ENCODE results near the gene STRA6.
"Not testable (repeated sequence)": the region's sequence is repeated elsewhere in the genome, so short reads cannot be mapped to it uniquely, and the experiment has no call there.

STRA6 gene

DNA sequence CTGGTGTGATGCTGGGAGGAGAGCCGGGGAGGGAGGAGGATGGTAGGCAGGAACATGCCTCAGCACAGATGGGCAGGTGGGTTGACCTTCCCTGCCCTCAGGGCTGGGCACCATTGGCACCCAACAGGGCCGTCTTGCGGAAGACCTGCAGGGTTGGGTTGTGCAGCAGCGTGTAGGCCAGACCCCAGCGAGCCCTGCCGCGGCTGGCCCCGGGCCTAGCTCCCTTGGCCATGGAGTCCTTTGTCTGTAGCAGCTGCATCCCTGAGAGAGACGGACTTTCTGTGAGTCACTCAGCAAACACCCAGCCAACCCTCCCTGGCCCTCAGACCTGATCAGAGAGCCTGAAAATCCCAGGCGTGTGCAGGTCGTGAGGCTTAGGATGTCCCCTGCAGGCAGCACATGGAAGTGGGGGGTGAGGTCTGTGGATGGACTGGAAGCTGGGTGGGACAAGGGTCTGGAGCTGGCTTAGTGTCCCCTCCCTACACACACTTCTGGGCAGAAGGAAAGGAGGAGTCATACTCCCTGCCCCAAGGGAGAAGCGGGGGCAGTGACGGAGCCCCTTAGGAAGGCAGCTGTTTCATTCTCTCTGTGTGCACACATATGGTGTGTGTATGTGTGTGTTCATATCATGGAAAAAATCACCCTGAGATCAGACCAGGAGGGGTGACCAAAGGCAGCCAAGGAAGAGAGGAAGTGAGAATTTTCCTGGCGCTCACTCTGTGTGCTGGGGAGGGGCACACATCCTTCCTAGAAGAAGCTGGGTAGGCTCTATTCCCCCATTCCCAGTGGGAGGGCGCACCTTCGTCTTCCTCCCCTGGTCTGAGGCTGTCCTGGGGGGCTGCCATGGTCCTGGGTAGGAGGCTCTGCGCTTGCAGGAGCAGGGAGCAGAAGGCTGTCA lies 22.4 kb downstream of the STRA6 start:
- DNase-seq (ENCODE audit: low spot score), result no peak

- DNase-seq (ENCODE audit: low spot score), result no peak
Observed at GRCh38 chr15:74179101-74179841, 23.3 kb downstream of the STRA6 start.

DNA sequence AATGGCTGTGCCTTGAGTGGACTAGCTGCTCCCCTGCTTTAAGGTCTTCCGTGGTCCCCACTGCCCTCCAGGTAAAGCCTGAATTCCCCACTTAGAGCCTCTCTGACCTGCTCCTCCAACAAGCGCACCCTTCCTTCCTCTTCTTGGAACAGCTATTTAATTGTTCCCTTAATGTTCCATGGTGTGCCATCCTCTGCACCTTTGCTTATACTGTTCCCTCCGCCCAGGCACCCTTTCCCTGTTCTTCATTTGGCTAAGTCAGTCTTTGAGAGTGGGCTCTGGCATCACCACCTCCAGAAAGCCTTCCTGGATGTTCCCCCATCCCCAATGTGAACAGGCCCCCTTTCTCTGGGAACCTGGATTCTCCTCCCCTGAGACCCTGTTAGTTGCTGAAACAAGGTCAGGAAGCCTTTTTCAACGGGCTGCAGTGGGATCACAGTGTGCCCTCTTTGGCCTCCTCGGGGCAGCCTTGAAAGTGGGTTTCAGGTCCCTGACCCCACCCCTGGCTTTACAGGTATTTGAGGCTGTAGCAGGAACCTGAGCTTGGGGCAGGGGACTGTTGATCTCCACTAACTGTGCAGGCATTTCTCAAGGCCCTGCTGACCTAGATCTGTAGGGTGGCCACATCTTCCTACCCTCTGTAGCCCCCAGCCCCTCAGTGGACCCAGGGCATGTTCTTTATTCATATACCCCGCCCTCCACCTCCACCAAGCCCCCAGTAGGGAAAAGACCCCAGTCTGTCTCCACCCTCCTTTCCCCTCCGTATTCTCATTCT lies 24.1 kb downstream of the STRA6 start:
- no peak for DNase-seq (ENCODE audit: low spot score)

GRCh38 chr15:74176262-74177214 lies 26.0 kb downstream of the STRA6 start:
- no peak for DNase-seq (ENCODE audit: low spot score)

DNA sequence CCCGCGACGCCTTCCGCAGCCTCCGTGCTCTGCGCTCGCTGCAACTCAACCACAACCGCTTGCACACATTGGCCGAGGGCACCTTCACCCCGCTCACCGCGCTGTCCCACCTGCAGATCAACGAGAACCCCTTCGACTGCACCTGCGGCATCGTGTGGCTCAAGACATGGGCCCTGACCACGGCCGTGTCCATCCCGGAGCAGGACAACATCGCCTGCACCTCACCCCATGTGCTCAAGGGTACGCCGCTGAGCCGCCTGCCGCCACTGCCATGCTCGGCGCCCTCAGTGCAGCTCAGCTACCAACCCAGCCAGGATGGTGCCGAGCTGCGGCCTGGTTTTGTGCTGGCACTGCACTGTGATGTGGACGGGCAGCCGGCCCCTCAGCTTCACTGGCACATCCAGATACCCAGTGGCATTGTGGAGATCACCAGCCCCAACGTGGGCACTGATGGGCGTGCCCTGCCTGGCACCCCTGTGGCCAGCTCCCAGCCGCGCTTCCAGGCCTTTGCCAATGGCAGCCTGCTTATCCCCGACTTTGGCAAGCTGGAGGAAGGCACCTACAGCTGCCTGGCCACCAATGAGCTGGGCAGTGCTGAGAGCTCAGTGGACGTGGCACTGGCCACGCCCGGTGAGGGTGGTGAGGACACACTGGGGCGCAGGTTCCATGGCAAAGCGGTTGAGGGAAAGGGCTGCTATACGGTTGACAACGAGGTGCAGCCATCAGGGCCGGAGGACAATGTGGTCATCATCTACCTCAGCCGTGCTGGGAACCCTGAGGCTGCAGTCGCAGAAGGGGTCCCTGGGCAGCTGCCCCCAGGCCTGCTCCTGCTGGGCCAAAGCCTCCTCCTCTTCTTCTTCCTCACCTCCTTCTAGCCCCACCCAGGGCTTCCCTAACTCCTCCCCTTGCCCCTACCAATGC lies 27.1 kb downstream of the STRA6 start:
- no peak for DNase-seq (ENCODE audit: low spot score)

DNA sequence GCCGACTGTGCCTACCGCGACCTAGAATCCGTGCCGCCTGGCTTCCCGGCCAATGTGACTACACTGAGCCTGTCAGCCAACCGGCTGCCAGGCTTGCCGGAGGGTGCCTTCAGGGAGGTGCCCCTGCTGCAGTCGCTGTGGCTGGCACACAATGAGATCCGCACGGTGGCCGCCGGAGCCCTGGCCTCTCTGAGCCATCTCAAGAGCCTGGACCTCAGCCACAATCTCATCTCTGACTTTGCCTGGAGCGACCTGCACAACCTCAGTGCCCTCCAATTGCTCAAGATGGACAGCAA lies 27.7 kb downstream of the STRA6 start:
- DNase-seq (ENCODE audit: low spot score), result no peak

DNA sequence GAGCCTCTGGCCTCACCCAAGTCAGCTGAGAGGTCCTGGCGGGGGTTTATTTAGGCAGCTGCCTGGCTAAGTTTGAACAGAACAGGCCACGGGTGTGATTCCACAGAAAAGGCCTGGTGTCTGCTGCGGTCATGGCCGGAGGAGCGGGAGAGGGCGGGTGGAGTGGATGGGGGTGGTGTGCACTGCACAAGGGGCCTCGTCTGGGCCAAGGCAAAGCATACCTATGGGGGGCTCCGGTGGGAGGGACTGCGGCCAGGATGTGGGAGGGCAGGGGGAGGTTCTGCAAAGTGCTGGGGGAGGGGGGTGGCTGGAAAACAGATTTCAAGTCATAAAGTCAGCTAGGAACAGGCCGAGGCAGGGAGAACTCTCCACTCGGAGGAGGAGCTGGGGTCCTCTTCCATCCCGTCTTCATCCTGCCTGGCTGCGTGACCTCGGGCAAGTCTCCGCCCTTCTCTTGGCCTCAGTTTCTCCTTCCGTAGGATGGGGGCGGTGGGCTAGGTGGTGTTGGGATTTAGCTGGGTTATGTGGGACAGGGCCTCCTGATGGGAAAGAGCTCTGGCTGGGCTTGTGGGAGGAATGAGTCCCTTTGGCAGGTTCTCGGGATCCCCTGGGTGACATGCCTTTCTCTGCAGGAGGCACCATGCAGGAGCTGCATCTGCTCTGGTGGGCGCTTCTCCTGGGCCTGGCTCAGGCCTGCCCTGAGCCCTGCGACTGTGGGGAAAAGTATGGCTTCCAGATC lies 28.2 kb downstream of the STRA6 start:
- DNase-seq (ENCODE audit: low spot score), result no peak

DNA sequence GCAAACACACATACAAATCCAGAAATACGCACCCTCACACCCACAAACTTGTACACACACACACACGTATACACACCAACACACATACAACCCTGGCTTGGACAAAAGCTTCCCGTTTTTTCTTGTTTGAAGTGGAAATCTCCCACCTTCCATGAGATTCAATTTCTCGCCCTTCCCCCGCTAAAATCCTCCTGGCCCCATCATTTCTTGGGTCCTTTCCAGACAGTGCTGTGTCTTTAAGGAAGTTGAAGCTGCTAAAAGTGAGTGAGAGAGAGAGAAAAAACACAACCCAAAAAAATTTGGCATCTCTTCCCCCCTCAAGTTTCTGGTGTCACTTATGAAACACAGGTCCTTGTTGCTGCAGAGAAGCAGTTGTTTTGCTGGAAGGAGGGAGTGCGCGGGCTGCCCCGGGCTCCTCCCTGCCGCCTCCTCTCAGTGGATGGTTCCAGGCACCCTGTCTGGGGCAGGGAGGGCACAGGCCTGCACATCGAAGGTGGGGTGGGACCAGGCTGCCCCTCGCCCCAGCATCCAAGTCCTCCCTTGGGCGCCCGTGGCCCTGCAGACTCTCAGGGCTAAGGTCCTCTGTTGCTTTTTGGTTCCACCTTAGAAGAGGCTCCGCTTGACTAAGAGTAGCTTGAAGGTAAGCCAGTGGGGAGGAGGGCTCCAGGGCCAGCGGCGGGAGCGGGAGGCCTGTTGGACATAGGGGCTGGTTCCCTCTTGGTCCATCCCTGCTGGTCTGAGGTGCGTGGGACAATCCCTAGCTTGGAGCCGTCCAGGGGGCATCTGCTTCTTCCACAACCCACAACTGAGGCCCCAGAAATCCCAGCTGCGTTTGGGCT lies 29.0 kb downstream of the STRA6 start, which contains the start of gene ISLR:
Gene ISLR (plus strand): TSS at position 331 of the 839 bp plus-strand sequence. CDS start 1,149 bp downstream, outside the sequence.
- no peak for DNase-seq (ENCODE audit: low spot score)

DNA sequence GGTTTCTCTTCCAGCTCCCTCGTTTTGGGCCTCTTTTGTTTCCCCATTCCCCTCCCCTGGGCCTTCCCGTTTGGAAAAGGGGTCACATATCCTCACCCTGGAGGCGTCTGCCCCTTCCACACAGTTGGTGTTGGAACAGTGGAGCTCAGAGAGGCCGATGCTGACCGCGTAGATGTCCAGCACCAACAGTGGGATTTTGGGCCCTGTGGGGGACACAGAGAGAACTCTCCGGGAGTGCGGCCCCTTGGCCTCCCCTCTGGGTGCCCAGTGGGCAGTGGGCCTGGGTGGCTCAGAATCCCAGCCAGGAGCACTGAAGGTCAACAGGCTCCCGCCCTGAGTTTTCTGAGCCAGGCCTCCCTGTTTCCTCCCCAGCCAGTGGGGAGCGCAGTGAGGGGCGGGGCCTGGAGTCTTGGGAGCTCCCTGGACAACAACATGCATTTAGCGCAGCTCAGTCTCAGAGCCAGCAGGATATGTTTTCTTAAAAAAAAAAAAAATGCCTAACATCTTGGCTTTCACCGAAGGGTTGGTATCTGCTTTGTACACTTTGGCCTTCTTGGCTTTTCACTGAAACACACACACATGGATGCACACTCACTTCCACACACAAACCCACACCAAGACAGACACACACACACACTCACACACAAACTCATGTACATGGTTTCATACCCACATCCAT lies 29.7 kb downstream of the STRA6 start:
- DNase-seq (ENCODE audit: low spot score), result no peak

DNA sequence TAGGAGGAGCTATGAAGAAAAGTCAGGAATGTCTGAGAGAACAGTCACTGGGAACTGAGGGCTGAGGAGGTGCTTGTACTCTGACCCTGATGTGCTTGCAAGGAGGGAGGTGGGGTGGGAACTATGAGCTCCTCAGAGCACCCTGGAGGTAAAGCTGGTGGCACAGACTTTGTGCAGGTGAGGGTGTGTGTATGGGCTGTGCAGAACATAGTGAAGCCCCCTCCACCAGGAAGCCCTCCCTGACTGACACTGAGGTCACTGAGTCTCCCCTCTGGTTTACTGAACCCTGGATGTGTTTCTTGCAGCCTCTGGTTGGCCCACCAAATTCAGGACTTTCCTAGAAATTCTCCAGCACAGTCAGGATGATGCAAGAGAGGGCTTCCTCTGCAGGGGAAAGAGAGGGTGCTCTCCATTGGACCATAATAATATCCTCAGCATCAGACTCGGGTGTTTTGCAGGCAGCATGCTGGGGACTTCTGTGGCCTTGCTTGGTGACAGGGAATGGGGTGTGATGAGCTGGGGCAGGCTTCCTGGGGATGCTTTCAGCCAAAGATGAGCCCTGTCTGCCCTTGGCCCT lies 30.5 kb downstream of the STRA6 start:
- DNase-seq (ENCODE audit: low spot score), result no peak

DNA sequence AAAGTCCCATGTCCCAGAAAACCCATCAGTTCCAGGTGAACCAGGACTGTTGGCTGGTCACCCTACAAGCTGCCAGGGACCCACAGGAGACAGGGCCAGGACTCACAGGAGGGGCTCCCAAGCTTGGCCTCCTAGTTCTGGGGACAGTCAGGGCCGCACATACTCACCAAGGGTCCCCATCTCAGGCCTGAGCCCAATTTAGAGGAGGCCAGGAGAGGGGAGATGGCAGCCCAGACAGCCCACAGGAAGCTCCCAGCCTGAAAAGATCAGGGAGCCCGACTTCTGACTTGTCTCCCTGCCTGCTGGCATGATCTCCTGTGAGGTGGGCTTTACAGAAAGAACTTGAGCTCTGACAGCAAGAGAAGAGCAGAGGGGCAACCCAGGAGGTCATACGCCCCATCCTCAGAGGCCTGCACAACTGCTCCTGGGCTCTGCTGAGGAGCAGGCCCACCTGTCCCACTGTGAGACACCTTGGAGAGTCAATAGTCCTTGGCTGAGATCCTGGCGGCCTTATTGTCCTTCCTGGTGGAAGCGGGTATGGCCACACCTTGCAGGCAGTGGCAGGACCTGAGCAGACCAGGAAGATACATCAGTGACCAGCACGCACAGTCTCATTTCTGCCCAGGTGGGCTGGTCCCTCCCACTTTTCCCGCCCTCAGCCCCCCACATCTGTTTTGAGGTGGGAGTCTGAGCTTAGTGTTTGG lies 31.6 kb downstream of the STRA6 start:
- DNase-seq (ENCODE audit: low spot score), result no peak

- DNase-seq (ENCODE audit: low spot score), result no peak
Observed at GRCh38 chr15:74170071-74170844, 32.3 kb downstream of the STRA6 start.

- DNase-seq (ENCODE audit: low spot score), result no peak
Observed at GRCh38 chr15:74168711-74169126, 33.9 kb downstream of the STRA6 start.

DNA sequence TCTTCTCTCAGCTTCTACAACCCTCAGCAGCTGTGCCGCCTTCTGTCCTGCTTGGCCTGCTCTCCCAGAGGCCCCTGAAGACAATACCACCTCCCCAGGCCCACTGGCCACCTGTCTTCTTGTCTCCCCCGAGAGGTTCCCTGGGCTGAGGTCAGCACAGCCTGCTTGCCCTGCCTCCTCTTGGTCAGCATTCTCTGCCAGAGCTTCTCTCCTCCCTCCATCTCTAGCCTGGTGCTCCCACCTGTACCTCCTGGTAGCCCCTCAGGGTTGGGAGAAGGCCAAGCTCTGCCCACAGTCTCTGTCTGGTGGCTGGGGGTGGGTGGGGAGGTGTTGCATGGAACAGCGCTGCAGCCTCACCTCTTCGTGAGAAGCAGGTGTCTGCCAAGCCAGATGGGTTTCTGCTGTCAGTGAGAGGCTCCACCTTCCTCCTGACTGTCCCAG lies 34.7 kb downstream of the STRA6 start:
- no peak for DNase-seq (ENCODE audit: low spot score)

- no peak for DNase-seq (ENCODE audit: low spot score)
Observed at GRCh38 chr15:74165461-74165860, 37.1 kb downstream of the STRA6 start.

DNA sequence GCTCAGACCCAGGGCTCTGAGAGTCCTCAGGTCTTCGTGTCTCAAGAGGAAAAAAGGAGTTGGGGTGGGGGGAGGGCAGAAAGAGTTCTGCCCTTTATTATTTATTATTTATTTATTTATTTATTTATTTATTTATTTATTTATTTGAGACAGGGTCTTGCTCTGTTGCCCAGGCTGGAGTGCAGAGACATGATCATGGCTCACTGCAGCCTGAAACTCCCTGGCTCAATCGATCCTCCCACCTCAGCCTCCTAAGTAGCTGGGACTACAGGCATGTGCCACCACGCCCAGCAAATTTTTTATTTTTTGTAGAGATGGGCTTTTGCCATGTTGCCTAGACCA lies 40.4 kb downstream of the STRA6 start:
- DNase-seq (ENCODE audit: low spot score), result not testable (repeated sequence)

All from HuH-7.5 (cell line).